Activated gamma-delta T cell treated with anti-CD3 and anti-CD28 coated beads, Interleukin-2, amount 50 U/mL, for 16 hours (primary cell): ENCODE data around the gene BLTP1.

ENCODE experiments used
- DNase-seq: peaks from one replicate; pipeline ENCODE4 v3.0.0-alpha.2; 2020; ENCODE audit warnings: low read depth

Gene BLTP1

DNA sequence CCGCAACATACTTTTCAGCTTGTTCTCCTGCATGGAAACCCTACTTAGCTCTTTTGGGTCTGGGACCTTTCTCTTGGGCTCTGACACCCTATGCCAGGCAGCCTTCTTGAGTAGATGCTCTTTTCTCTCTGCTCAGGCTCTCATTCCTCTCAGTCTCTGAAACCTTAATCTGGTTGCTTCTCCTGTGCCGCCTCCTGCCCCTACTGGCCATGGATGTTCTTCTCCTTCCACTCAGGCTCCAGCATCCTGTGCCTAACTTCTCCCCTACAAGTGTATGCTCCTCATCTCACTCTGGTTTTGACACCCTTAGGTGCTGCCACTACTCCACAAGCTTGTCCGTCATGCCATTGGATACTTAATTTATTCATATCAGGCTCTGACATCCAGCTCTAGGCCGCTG is 15.2 kb downstream of the BLTP1 start:
- DNase-seq: no peak

DNA sequence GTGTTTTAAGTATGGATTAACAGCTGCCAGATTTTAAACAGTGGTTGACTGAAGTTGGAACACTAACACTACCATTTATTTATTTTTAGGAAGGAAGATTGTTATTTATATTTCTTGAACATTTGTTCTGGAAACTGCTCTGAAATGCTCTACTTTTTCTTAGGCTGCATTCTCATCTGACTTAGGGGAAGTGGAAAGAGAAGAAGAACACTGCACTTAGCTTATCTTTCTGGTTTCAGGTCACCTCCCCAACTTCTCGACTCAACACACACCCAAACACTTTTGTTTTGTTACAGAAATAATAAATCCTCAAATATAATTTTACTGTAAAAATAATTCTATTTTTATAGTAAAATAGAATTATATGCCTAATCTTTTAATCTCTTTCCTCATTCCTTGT is 18.6 kb downstream of the BLTP1 start:
- no peak for DNase-seq

DNA sequence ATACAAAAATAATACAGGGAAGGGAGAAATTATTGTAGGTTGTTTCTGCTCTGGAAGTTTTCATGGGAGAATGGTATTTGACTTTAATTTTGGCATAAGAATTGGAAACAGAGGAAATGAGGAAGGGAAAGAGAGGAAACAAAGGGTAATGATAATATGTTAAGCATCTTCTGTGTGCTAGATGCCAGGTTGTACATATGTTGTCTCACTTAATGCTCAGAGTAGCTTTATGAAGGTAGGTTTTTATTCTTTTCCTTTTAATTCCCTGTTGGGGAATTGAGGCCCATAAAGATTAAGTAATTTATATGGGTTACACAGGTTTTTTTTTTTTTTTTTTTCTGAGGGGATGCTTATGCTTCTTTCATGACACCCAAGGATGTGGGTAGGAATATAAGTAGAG is 19.2 kb downstream of the BLTP1 start:
- no peak for DNase-seq

DNA sequence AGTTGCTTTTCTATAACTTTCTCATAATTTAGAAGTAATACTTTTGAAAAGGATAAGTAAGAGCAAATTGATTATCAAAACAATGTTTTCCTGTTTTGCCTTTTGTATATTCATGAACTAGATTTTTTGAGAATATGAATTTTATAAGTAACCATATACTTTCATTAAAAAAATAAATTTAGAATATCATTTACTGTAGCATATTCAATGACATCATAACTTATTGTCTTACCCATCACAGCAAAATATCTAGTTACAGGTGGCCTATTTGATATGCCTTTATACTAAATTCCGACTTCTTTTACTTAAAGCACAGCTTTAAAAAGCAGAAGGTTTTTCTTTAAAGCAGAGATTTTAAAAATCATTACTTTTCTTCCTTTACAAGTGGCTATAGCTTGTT is 20.1 kb downstream of the BLTP1 start:
- DNase-seq: no peak

DNA sequence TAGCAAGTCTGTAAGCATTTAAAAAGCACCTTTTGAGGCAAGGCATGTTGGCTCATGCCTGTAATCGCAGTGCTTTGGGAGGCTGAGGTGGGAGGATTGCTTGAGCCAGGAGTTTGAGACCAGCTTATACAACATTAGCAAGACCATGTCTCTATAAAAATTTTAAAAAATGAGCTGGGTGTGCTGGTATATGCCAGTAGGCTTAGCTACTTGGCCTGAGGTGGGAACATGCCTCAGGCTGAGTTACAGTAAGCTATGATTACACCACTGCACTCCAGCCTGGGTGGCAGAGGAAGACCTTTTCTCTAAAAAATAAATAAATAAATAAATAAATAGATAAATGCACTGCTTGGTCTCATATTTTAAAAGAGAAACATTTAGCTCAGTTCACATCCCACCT is 26.8 kb downstream of the BLTP1 start:
- no peak for DNase-seq

DNA sequence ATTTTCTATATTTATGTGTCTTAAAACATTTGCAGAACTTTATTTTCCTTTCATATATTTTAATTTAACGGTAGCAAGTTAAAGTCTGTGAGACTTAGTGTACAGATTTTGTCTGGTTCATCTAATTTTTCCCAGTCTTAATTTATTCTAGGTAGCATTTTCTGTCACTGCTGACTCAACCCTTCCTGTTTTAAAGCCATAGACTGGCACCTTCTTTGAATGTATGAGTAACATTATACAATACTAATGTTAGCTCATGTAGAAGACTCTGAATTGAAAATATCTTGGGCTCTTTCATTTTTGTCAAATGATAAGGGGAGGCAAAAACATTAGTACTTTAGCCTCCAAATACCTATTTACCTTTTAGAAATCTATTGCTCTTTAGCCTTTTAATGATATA is 43.6 kb downstream of the BLTP1 start:
- no peak for DNase-seq
